HCT116 (cell line): ENCODE measurements around the gene BAD. TPM values are rescaled to one million over a fixed set of nuclear protein-coding genes. Genes with fewer than 3 reads are reported as not detected.

Source experiments
- ATAC-seq: fragments of 200-7000 bp; cut with Tn5 transposase; 2 replicates; pipeline ENCODE4 v1.9.1; 2020; ENCODE audit warnings: mild to moderate bottlenecking, moderate library complexity
- BruUV-seq: library from RNA; stranded (reverse); fragments of 400-500 nt; replicated peaks from 2 replicates; lab custom pipeline; 2021; lab: Mats Ljungman, UMichigan
- CTCF ChIA-PET: fragments of 300-600 bp; sonication (Branson Sonifier 250); formaldehyde crosslinking; loops from one replicate; lab custom pipeline; 2021; ENCODE audit warnings: antibody characterized with exemption; lab: Charles Lee
- POLR2A ChIA-PET: fragments of 300-600, 350-600 bp; sonication (Branson Sonifier 250); formaldehyde crosslinking; loops from one replicate; lab custom pipeline; 2021; ENCODE audit warnings: antibody characterized with exemption; lab: Charles Lee
- RAD21 ChIA-PET, 2 experiments: fragments of 300-600 bp; sonication (Branson Sonifier 250); formaldehyde crosslinking; loops; one replicate each; lab custom pipeline; 2023; ENCODE audit warnings: low total read pairs in 2 of 2; ENCODE audit not compliant: uncharacterized antibody in 2 of 2, unreplicated experiment in 2 of 2, low non-redundant PET in 1 of 2; lab: Charles Lee
- DNase-seq: peaks from one replicate; pipeline ENCODE4 v3.0.0-alpha.2; 2010; ENCODE audit warnings: low read depth, low spot score
- H2AFZ ChIP-seq: fragments of 200-600 bp; shearing (Covaris generic), sonication (generic); 2 replicates; pipeline ENCODE4 v1.6.1; 2017; ENCODE audit warnings: low read depth, mixed run types, mixed read lengths, antibody characterized with exemption, low read length; ENCODE audit not compliant: poor library complexity, severe bottlenecking
- H3K27ac ChIP-seq: 2 replicates; pipeline ENCODE4 v1.5.1; 2012; ENCODE audit warnings: low read depth, low read length
- H3K27me3 ChIP-seq: fragments of 200-600 bp; sonication (generic); 2 replicates; pipeline ENCODE4 v1.6.1; 2016; ENCODE audit warnings: mixed run types, low read length, mixed read lengths; ENCODE audit not compliant: insufficient read depth
- H3K36me3 ChIP-seq, 2 experiments: fragments of 200-500 bp in 1 of 2; fragments of 200-600 bp in 1 of 2; sonication (Bioruptor generic) in 1 of 2; sonication (generic) in 1 of 2; 2 replicates each; pipeline versions ENCODE4 v1.5.1 to v1.6.1; 2014 to 2016; ENCODE audit warnings: low read length in 2 of 2, inconsistent platforms in 1 of 2, mixed read lengths in 1 of 2, mixed run types in 1 of 2; ENCODE audit not compliant: insufficient read depth in 2 of 2, control insufficient read depth in 1 of 2
- H3K4me1 ChIP-seq, 2 experiments: fragments of 200-600 bp in 1 of 2; sonication (generic) in 1 of 2; 2 replicates each; pipeline versions ENCODE4 v1.5.1 to v1.6.1; 2012 to 2017; ENCODE audit warnings: low read length in 2 of 2, inconsistent platforms in 1 of 2, mild to moderate bottlenecking in 1 of 2, mixed read lengths in 1 of 2, mixed run types in 1 of 2, moderate library complexity in 1 of 2; ENCODE audit not compliant: insufficient read depth in 2 of 2, control insufficient read depth in 1 of 2
- H3K4me2 ChIP-seq: fragments of 200-600 bp; sonication (generic); 2 replicates; pipeline ENCODE4 v1.6.1; 2017; ENCODE audit warnings: mixed run types, low read length, mixed read lengths
- H3K4me3 ChIP-seq, 2 experiments: fragments of 200-600 bp in 1 of 2; sonication (generic) in 1 of 2; replicated peaks in 1 of 2; 2 replicates each; pipeline ENCODE4 v1.5.1; 2011 to 2016; ENCODE audit warnings: low read length in 2 of 2, control low read depth in 1 of 2, low read depth in 1 of 2, mild to moderate bottlenecking in 1 of 2, mixed read lengths in 1 of 2, mixed run types in 1 of 2
- H3K79me2 ChIP-seq: fragments of 200-600 bp; sonication (generic); 2 replicates; pipeline ENCODE4 v1.6.1; 2017; ENCODE audit warnings: mild to moderate bottlenecking, mixed run types, low read length, moderate library complexity, mixed read lengths; ENCODE audit not compliant: insufficient read depth
- H3K9ac ChIP-seq: fragments of 200-600 bp; sonication (generic); 2 replicates; pipeline ENCODE4 v1.6.1; 2016; ENCODE audit warnings: low read length, mixed read lengths
- H3K9me2 ChIP-seq: fragments of 200-600 bp; sonication (generic), shearing (Covaris generic); 2 replicates; pipeline ENCODE4 v1.6.1; 2017; ENCODE audit warnings: mixed run types, mild to moderate bottlenecking, moderate library complexity; ENCODE audit not compliant: insufficient read depth
- H3K9me3 ChIP-seq, 2 experiments: fragments of 200-500 bp in 1 of 2; fragments of 200-600 bp in 1 of 2; sonication (Bioruptor generic) in 1 of 2; sonication (generic) in 1 of 2; 2 replicates each; pipeline ENCODE4 v1.6.1; 2014 to 2017; ENCODE audit warnings: low read length in 2 of 2, mixed read lengths in 2 of 2, inconsistent platforms in 1 of 2, low read depth in 1 of 2, mild to moderate bottlenecking in 1 of 2, mixed run types in 1 of 2, moderate library complexity in 1 of 2; ENCODE audit not compliant: control insufficient read depth in 1 of 2, insufficient read depth in 1 of 2
- H4K20me1 ChIP-seq: fragments of 200-600 bp; sonication (generic), shearing (Covaris generic); 2 replicates; pipeline ENCODE4 v1.6.1; 2017; ENCODE audit warnings: mixed run types, mild to moderate bottlenecking, moderate library complexity; ENCODE audit not compliant: insufficient read depth
- ATF3 ChIP-seq: IDR thresholded peaks from 2 replicates; pipeline ENCODE4 v1.6.1; 2012
- CEBPB ChIP-seq: IDR thresholded peaks from 2 replicates; pipeline ENCODE4 v1.6.1; 2012; ENCODE audit warnings: low read depth
- CTCF ChIP-seq, 3 experiments: fragments of 200-600 bp in 1 of 3; sonication (generic) in 1 of 3; IDR thresholded peaks in 2 of 3; conservative IDR thresholded peaks in 1 of 3; 2 replicates each; pipeline ENCODE4 v1.5.1; 2012 to 2017; ENCODE audit warnings: low read depth in 2 of 3, low read length in 2 of 3, antibody characterized with exemption in 1 of 3, borderline replicate concordance in 1 of 3, control low read depth in 1 of 3, mild to moderate bottlenecking in 1 of 3, mixed read lengths in 1 of 3, mixed run types in 1 of 3, moderate library complexity in 1 of 3; ENCODE audit not compliant: insufficient read depth in 1 of 3
- EZH2 ChIP-seq: fragments of 200-600 bp; sonication (generic); IDR thresholded peaks from 2 replicates; pipeline ENCODE4 v1.6.1; 2017; ENCODE audit warnings: antibody characterized with exemption, mixed run types
- EZH2phosphoT487 ChIP-seq: fragments of 200-600 bp; IDR thresholded peaks from 2 replicates; pipeline ENCODE4 v1.6.1; 2018; ENCODE audit warnings: antibody characterized with exemption, borderline replicate concordance
- JUND ChIP-seq: IDR thresholded peaks from 2 replicates; pipeline ENCODE4 v1.6.1; 2012
- POLR2AphosphoS5 ChIP-seq: IDR thresholded peaks from 2 replicates; pipeline ENCODE4 v1.6.1; 2011; ENCODE audit warnings: mild to moderate bottlenecking, low read depth, low read length, moderate library complexity
- REST ChIP-seq: IDR thresholded peaks from 2 replicates; pipeline ENCODE4 v1.6.1; 2012; ENCODE audit warnings: low read depth
- SIN3A ChIP-seq: IDR thresholded peaks from 2 replicates; pipeline ENCODE4 v1.6.1; 2012; ENCODE audit warnings: low read depth
- SP1 ChIP-seq: IDR thresholded peaks from 2 replicates; pipeline ENCODE4 v1.6.1; 2012; ENCODE audit warnings: low read depth
- YY1 ChIP-seq: IDR thresholded peaks from 2 replicates; pipeline ENCODE4 v1.6.1; 2011; ENCODE audit warnings: low read length, low read depth, moderate library complexity, mild to moderate bottlenecking; ENCODE audit not compliant: insufficient replicate concordance; ENCODE audit errors: extremely low read depth
- ZBTB33 ChIP-seq: IDR thresholded peaks from 2 replicates; pipeline ENCODE4 v1.6.1; 2011; ENCODE audit warnings: mild to moderate bottlenecking, low read length, moderate library complexity; ENCODE audit not compliant: insufficient replicate concordance; ENCODE audit errors: extremely low read depth
- ZFX ChIP-seq: fragments of 450-650 bp; IDR thresholded peaks from 2 replicates; pipeline ENCODE4 v1.6.1; 2017
- ZNF274 ChIP-seq: fragments of 200-500 bp; sonication (Bioruptor generic); IDR thresholded peaks from 2 replicates; pipeline ENCODE4 v1.6.1; 2014; ENCODE audit warnings: mild to moderate bottlenecking, low read depth, low read length, inconsistent platforms
- intact Hi-C: fragments of 100-400 bp; cut with micrococcal nuclease; formaldehyde crosslinking; loops from 2 replicates; pipeline ENCODE4 v1.10.0; 2022
- total RNA-seq: library from RNA; stranded (reverse); gene quantifications from one replicate; pipeline ENCODE4 v1.2.1, GENCODE V29; 2021; ENCODE audit not compliant: unreplicated experiment

The BAD gene
- total RNA-seq, 1 experiment from 2014 or later, result 51.9 TPM

GRCh38 chr11:64232967-64233315 lies 51.5 kb downstream of the BAD start (continued):
- TF ChIP-seq YY1 (no peak), ATF3 (no peak)
- TF ChIP-seq, all 23 proteins: peak for 0

GRCh38 chr11:64232182-64232966 lies 52.1 kb downstream of the BAD start:
- Histone ChIP-seq H3K9ac (peak overlapping the region; percentile 2; the same call in 1 of the 2 replicates), H3K9me3 (no peaks in the 10 kb centered on the region), H2AFZ (no peak overlapping the region), H3K9me2 (no peaks in the 10 kb centered on the region), H3K27ac (no peak overlapping the region; the same call in 1 of the 2 replicates), H4K20me1 (no peaks in the 10 kb centered on the region), H3K4me3 (no peak overlapping the region), H3K27me3 (no peaks in the 10 kb centered on the region), H3K36me3 (0 out of 4 replicates have a peak, but pooled peaks cover 0 to 1% of the 10 kb centered on the region in 2 experiments), H3K4me2 (peak overlapping the region; percentile 85; the same call in 1 of the 2 replicates), H3K79me2 (peaks cover 11% of the 10 kb centered on the region), H3K4me1 (peaks cover 27 to 64% of the 10 kb centered on the region in 2 experiments)
- CTCF ChIA-PET, result interaction anchor here (0.8 to 1.5 kb wide), 2 partner anchors 72 to 85 kb away, joined by 3 read pairs; partner anchors contain the start of genes PRDX5 and TRMT112
- RAD21 ChIA-PET, result interaction anchor here in 1 of 2 experiments (0.6 kb wide), 1 partner anchor 44 kb away, joined by 3 read pairs; no protein-coding TSS in a partner anchor
- intact Hi-C loops, result no loop called here
- ATAC-seq (no peak), DNase-seq (no peak)
- POLR2A ChIA-PET, result interaction anchor here (3.1 kb wide), 1 partner anchor 9 kb away, joined by 11 read pairs; the partner anchor contains the start of gene FKBP2
- no TSS peak for BruUV-seq
- TF ChIP-seq EZH2phosphoT487, result no peak
- TF ChIP-seq CTCF (IDR thresholded peaks at IDR 0.05 in 2 of 3, conservative IDR thresholded peaks at IDR 0.05 in 1 of 3; ENCODE audit: borderline replicate concordance in 1 of 3, insufficient read depth in 1 of 3, low read depth in 2 of 3, low read length in 2 of 3), result no peak
- no peak for TF ChIP-seq ZBTB33
- no peak for TF ChIP-seq JUND
- no peak for TF ChIP-seq YY1
- TF ChIP-seq ATF3, result no peak
- TF ChIP-seq SIN3A, result no peak
- TF ChIP-seq ZFX, result no peak
- TF ChIP-seq EZH2, result no peak
- no peak for TF ChIP-seq SP1
- TF ChIP-seq ZNF274, result no peak
- no peak for TF ChIP-seq REST
- TF ChIP-seq POLR2AphosphoS5, result no peak; the same call in 1 of the 2 replicates
- no peak for TF ChIP-seq CEBPB
